GM18861 (cell line): ENCODE results near the gene APH1B.
"Not testable (repeated sequence)": the region's sequence is repeated elsewhere in the genome, so short reads cannot be mapped to it uniquely, and the experiment has no call there.

Experiments
- ATAC-seq: cut with Tn5 transposase; IDR thresholded peaks from one replicate; pipeline ENCODE4 v1.9.1; 2021; ENCODE audit not compliant: unreplicated experiment

The APH1B gene

GRCh38 chr15:63277038-63277892 lies at the start of gene APH1B:
Gene APH1B (plus strand): TSS chr15:63277605. CDS start chr15:63277624, 19 bp downstream.
- peak; percentile 39 for ATAC-seq

GRCh38 chr15:63227689-63228088 lies 49.7 kb upstream of the APH1B start:
- ATAC-seq, result no peak

GRCh38 chr15:63231206-63231605 lies 46.2 kb upstream of the APH1B start:
- ATAC-seq, result no peak

- no peak for ATAC-seq
Measured at GRCh38 chr15:63231706-63232105, 45.7 kb upstream of the APH1B start.

- ATAC-seq, result no peak
Measured at GRCh38 chr15:63232405-63232804, 45.0 kb upstream of the APH1B start.

GRCh38 chr15:63232943-63233342 lies 44.5 kb upstream of the APH1B start:
- ATAC-seq, result no peak

GRCh38 chr15:63233667-63234423 lies 43.6 kb upstream of the APH1B start:
- ATAC-seq, result no peak

GRCh38 chr15:63234451-63234870 lies 42.9 kb upstream of the APH1B start:
- no peak for ATAC-seq

GRCh38 chr15:63236272-63236671 lies 41.1 kb upstream of the APH1B start:
- no peak for ATAC-seq

GRCh38 chr15:63237086-63237485 lies 40.3 kb upstream of the APH1B start:
- not testable (repeated sequence) for ATAC-seq

GRCh38 chr15:63238171-63238570 lies 39.2 kb upstream of the APH1B start:
- no peak for ATAC-seq

GRCh38 chr15:63238796-63239195 lies 38.6 kb upstream of the APH1B start:
- ATAC-seq, result no peak

- no peak for ATAC-seq
Measured at GRCh38 chr15:63240109-63240508, 37.3 kb upstream of the APH1B start.

- ATAC-seq, result no peak
Measured at GRCh38 chr15:63241316-63241715, 36.1 kb upstream of the APH1B start.

- no peak for ATAC-seq
Measured at GRCh38 chr15:63243101-63243500, 34.3 kb upstream of the APH1B start.

- ATAC-seq, result no peak
Measured at GRCh38 chr15:63243776-63244175, 33.6 kb upstream of the APH1B start.

GRCh38 chr15:63244399-63244798 lies 33.0 kb upstream of the APH1B start:
- ATAC-seq, result no peak

- ATAC-seq, result no peak
Measured at GRCh38 chr15:63244976-63245645, 32.3 kb upstream of the APH1B start.

GRCh38 chr15:63246691-63247469 lies 30.5 kb upstream of the APH1B start:
- no peak for ATAC-seq

GRCh38 chr15:63250312-63250965 lies 27.0 kb upstream of the APH1B start:
- ATAC-seq, result no peak
